GM18526 (cell line): ENCODE results near the gene POMP.

Source experiments
- POLR2A ChIP-seq: IDR thresholded peaks from 3 replicates; pipeline ENCODE4 v1.6.1; 2011; ENCODE audit not compliant: insufficient read length; ENCODE audit errors: extremely low read depth

The POMP gene

GRCh38 chr13:28630869-28631268 is 28.1 kb upstream of the POMP start:
- no peak for TF ChIP-seq POLR2A

DNA sequence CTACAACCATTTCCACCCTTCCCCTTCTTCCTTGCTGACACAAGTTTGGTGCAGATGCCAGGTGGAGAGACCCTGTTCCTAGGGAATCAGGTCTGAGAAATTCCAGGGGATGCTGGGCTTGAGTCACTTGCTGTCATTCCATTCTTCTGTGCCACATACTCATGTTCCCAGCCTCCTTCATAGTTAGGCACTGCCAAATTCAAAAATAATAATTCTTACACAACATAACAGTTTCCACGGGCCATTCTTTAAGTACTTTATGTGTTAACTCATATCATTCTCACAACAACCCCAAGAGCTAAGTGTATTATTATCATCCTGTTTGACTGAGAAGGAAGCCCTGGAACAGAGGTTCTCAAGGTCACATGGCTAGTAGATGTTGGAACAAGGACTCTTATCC is 27.1 kb upstream of the POMP start:
- no peak for TF ChIP-seq POLR2A

DNA sequence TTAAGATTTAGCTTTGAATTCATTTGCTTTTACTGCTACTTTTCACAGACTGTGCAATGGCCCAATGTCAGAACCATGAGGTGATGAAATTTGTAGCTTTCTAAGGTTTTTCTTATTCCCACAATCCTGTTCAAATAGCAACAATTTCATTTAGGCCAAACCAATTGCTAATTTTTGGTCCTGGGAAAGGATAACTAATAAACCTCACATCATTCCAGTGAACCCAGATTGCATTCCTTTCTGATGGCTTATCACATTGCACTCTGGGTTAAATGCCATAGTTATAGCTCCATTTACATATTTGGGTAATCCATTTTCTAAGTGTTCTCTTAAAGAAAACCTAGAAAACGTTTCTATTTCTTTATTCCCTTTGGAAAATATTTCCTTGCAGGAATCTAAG is 22.9 kb upstream of the POMP start:
- no peak for TF ChIP-seq POLR2A

- TF ChIP-seq POLR2A = no peak
These were observed 22.1 kb upstream of the POMP start for GRCh38 chr13:28636677-28637317.

DNA sequence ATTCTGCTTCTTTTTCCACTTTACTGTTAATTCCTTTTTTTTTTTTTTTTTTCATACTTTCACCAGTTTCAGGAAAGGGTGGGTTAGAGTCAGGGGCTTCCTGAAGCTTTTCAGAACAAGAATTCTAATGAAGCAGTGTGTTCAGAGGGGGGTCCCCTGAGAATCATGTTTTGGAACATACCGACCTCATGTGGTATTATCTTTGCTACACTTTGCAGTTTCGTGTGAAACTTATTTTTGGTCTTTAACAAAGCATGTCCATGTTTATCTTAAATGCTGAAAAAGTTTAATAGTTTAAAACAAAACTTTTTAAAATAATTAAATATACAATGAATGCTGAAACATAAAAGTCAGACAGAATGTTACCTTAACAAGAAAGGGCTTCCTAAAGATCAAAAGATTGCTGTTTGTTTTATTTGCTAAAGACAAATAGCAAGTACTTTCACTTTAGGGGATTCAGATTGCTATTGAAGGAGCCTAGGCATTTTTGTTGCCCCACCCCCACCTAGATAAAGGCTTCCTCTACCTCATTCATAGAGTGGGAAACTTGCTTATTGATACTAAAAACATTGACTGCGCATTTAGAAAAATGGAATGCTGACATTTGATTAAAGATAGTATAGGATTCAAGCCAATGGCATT is 21.1 kb upstream of the POMP start:
- TF ChIP-seq POLR2A = no peak

DNA sequence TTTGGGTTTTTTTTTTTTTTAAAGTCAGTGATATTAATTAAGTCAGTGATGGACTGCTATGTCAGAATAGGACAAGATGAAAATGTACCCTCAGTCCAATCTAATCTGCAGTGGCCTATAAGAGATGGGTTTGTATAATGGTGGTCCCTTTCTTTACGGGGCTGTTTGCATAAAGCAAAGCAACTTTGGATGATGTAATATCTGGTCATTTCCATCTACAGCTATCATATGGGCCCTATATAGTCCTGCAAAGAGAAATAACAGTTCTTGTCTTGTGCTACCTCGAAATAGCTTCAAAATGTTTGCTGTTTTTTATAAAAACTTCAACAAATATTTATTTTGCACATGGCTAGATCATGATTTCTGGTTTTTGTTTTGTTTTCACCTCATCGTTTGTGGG is 20.2 kb upstream of the POMP start:
- no peak for TF ChIP-seq POLR2A

DNA sequence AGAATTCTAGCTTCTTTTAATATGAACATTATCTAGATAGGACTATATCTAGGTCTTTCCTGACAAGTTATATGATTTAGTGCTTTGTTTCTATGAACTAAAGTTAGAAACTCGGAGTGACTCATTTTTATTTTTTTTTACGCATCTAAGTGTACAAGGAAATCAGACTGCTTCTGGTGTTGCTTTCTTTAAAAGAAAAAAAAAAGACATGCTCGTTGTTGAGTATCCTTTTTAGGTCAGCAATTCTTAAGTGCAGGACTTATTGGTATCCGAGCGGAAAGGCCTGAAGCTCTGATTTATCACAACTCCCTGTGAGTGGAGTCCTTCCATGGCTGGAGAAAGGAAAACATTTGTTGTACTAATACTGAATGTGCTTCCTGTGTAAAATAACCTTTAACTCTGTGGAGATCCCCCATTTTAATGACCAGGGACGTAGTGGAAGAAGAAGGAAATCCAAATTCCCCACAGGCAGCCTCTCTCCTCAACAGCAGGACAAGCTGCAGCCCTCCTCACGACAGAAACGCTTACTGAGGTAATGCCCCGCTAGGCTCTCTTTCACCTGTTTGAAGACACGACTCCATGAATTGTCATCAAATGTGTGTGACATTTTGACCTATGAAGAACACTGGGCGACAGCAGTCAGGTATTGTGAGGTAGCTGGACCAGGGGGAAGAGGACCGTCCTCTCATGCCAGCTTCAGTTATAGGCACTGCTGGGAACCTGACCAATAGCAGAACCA is 17.9 kb upstream of the POMP start:
- no peak for TF ChIP-seq POLR2A

- TF ChIP-seq POLR2A = no peak
These were observed 17.4 kb upstream of the POMP start for GRCh38 chr13:28641600-28641926.

- no peak for TF ChIP-seq POLR2A
These were observed 8.6 kb upstream of the POMP start for GRCh38 chr13:28650284-28650683.

- TF ChIP-seq POLR2A = no peak
These were observed 7.0 kb upstream of the POMP start for GRCh38 chr13:28651810-28652401.

DNA sequence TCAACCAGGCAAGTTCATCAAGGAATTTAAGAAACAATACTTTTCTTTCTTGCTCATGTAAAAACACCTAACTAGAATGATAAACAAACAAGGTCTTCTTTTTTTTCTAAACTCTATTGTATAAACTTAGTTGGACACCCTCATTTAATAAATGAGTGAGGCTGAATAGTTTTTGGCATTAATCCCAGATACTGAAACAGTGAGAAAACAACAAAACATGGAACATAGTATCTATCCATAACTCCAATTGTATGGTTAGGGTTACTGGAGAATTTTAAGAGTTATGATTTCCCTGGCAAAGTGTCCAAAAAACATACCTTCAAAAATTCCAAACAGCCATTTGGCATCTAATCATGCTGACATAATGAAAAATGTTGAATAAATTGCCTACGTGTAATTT is 5.8 kb upstream of the POMP start:
- TF ChIP-seq POLR2A = no peak

DNA sequence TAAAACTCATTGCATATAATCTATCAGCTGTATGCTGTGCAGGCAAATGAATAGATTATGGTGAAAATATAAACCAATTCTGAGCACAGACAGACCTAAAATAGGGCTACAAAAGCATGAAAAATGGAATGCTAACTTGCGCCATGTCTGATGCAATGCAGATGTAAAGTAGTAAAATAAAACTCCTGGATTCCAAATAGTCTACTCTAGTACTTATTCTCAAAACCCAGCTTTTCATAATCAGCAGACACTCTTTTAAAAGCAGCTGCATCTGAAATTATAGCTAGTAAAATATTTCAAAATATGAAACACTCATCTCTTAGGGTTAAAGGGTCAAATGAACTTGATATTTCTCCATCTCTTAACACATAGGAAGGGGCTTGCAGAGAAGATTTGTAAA is 4.7 kb upstream of the POMP start:
- TF ChIP-seq POLR2A = no peak

GRCh38 chr13:28655561-28655960 is 3.4 kb upstream of the POMP start:
- no peak for TF ChIP-seq POLR2A

GRCh38 chr13:28657784-28658538 is 969 bp upstream of the POMP start:
- TF ChIP-seq POLR2A = no peak

DNA sequence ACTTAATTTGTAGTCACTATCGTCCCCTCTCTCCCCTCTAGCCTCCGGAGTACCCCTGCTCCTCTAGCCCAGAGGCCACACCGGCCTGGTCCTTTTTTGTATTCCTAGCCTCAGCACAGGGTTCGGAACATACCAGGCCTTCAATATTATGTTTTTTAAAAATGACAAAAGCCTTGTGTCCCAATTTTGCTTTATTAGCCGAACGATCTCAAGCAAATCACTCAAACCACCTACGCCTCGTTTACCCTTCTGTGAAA is 463 bp upstream of the POMP start:
- no peak for TF ChIP-seq POLR2A

DNA sequence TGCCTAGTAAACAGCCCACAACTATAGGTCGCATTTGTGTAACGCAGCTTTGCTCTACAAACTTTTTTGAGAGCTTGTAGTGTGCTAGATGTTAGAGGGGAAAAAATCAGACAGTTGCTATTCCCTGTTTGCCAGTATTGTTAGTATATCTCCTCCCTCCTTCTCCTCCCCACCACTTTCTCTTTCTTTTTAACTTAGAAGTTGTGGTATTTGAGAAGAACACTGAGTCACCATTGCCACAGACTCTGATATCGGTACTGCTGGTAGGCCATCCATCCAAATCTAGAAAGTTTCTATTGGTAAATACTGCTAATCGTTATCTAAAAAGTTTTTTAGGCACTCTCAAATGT is 666 bp downstream of the POMP start:
- TF ChIP-seq POLR2A = no peak

DNA sequence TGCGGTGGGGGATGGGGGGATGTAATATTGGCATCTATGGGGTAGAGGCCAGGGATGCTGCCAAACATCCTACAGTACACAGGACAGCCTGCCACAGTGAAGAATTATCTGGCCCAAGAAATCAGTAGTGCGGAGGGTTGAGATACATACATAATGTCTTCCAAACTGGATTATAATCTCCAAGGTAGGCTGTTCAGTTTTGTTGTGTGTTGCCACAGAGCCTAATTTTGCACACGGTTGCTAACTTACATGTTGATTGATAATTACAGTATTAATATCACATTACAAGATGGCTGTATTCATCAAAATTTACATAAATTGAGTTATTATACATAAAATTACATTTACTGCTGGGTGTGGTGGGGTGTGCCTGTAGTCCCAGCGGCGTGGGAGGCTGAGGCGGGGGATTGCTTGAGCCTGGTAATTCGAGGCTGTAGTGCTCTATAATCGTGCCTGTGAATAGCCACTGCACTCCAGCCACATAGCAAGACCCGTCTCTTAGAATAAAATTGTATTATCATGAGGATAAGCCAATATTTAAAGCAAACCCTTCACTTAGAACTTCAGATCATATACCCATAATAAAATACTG is 8.1 kb downstream of the POMP start:
- no peak for TF ChIP-seq POLR2A
